ENCODE measurements around the gene AMER2.

AMER2 gene

GRCh38 chr13:25171517-25172302 lies at the start of gene AMER2:
TSS of gene AMER2 (minus strand) at chr13:25172288. CDS start at chr13:25171619, 669 bp downstream.
- no peak for DNase-seq (ENCODE audit: low spot score)

GRCh38 chr13:25218019-25218418 lies 45.9 kb upstream of the AMER2 start:
- DNase-seq (ENCODE audit: low spot score) = no peak

GRCh38 chr13:25217023-25217885 lies 45.2 kb upstream of the AMER2 start:
- no peak for DNase-seq (ENCODE audit: low spot score)

- DNase-seq (ENCODE audit: low spot score) = no peak
Measured at GRCh38 chr13:25215253-25215575, 43.1 kb upstream of the AMER2 start.

GRCh38 chr13:25214491-25215252 lies 42.6 kb upstream of the AMER2 start:
- DNase-seq (ENCODE audit: low spot score) = no peak

- DNase-seq (ENCODE audit: low spot score) = no peak
Measured at GRCh38 chr13:25213715-25214114, 41.6 kb upstream of the AMER2 start.

- no peak for DNase-seq (ENCODE audit: low spot score)
Measured at GRCh38 chr13:25210842-25211569, 38.9 kb upstream of the AMER2 start.

- no peak for DNase-seq (ENCODE audit: low spot score)
Measured at GRCh38 chr13:25207291-25207810, 35.3 kb upstream of the AMER2 start.

GRCh38 chr13:25204863-25205262 lies 32.8 kb upstream of the AMER2 start:
- no peak for DNase-seq (ENCODE audit: low spot score)

GRCh38 chr13:25203127-25203740 lies 31.1 kb upstream of the AMER2 start:
- DNase-seq (ENCODE audit: low spot score) = no peak

- no peak for DNase-seq (ENCODE audit: low spot score)
Measured at GRCh38 chr13:25200783-25201182, 28.7 kb upstream of the AMER2 start.

GRCh38 chr13:25198647-25199046 lies 26.6 kb upstream of the AMER2 start:
- no peak for DNase-seq (ENCODE audit: low spot score)

- no peak for DNase-seq (ENCODE audit: low spot score)
Measured at GRCh38 chr13:25196971-25197370, 24.9 kb upstream of the AMER2 start.

GRCh38 chr13:25192936-25193335 lies 20.8 kb upstream of the AMER2 start:
- no peak for DNase-seq (ENCODE audit: low spot score)

- DNase-seq (ENCODE audit: low spot score) = no peak
Measured at GRCh38 chr13:25192489-25192888, 20.4 kb upstream of the AMER2 start.

- no peak for DNase-seq (ENCODE audit: low spot score)
Measured at GRCh38 chr13:25192052-25192451, 20.0 kb upstream of the AMER2 start.

- DNase-seq (ENCODE audit: low spot score) = no peak
Measured at GRCh38 chr13:25190771-25191170, 18.7 kb upstream of the AMER2 start.

GRCh38 chr13:25190256-25190655 lies 18.2 kb upstream of the AMER2 start:
- DNase-seq (ENCODE audit: low spot score) = no peak

- no peak for DNase-seq (ENCODE audit: low spot score)
Measured at GRCh38 chr13:25187596-25187995, 15.5 kb upstream of the AMER2 start.

- no peak for DNase-seq (ENCODE audit: low spot score)
Measured at GRCh38 chr13:25186187-25186586, 14.1 kb upstream of the AMER2 start.

- DNase-seq (ENCODE audit: low spot score) = no peak
Measured at GRCh38 chr13:25181597-25181996, 9.5 kb upstream of the AMER2 start.

All from activated CD4-positive, alpha-beta T cell treated with anti-CD3 and anti-CD28 coated beads, Interleukin-2, Interleukin-4, amounts not matched to agents 100 ng/mL and 50 ng/mL, durations not matched to agents 16 hours and 8 hours (primary cell).